Skeletal muscle tissue (tissue), 4 donors: ENCODE measurements around the gene ATP6V1F. TPM values are rescaled to one million over a fixed set of nuclear protein-coding genes. Genes with fewer than 3 reads are reported as not detected.

Experiments used
- H3K27ac ChIP-seq: one replicate; pipeline ENCODE4 v1.7.0; 2013; ENCODE audit warnings: mild to moderate bottlenecking, low read depth, low read length, inconsistent platforms
- H3K27me3 ChIP-seq, 3 donors: one replicate each; pipeline ENCODE4 v1.7.0; 2013; ENCODE audit warnings: low read length in 3 of 3; ENCODE audit not compliant: control insufficient read depth in 3 of 3, insufficient read depth in 3 of 3
- H3K36me3 ChIP-seq, 3 donors: one replicate each; pipeline ENCODE4 v1.7.0; 2013; ENCODE audit warnings: low read length in 3 of 3; ENCODE audit not compliant: control insufficient read depth in 3 of 3, insufficient read depth in 3 of 3
- H3K4me1 ChIP-seq, 3 donors: one replicate each; pipeline ENCODE4 v1.7.0; 2013; ENCODE audit warnings: low read length in 3 of 3, mild to moderate bottlenecking in 3 of 3; ENCODE audit not compliant: control insufficient read depth in 3 of 3, insufficient read depth in 3 of 3
- H3K4me3 ChIP-seq, 3 donors: one replicate each; pipeline ENCODE4 v1.7.0; 2013; ENCODE audit warnings: low read length in 3 of 3
- H3K9ac ChIP-seq, 3 donors: one replicate each; pipeline ENCODE4 v1.7.0; 2013; ENCODE audit warnings: low read length in 3 of 3, mild to moderate bottlenecking in 3 of 3, moderate library complexity in 2 of 3, low read depth in 1 of 3
- H3K9me3 ChIP-seq, 3 donors: one replicate each; pipeline ENCODE4 v1.7.0; 2013; ENCODE audit warnings: low read length in 3 of 3; ENCODE audit not compliant: control insufficient read depth in 3 of 3
- total RNA-seq: library from RNA; depleted of rRNA; stranded (reverse); fragments of >200 nt; gene quantifications from one replicate; pipeline ENCODE4 v1.2.3, GENCODE V29; 2014
- donor health status: Osteomylitis.

Gene ATP6V1F
- total RNA-seq, 1 donor from 2014 or later, result 66.3 TPM

GRCh38 chr7:128848289-128849155 is 14.1 kb upstream of the ATP6V1F start:
- Histone ChIP-seq H3K9ac (no peak overlapping the region), H3K4me3 (no peak overlapping the region), H3K9me3 (no peaks in the 10 kb centered on the region), H3K27ac (peak overlapping the region; percentile 50), H3K27me3 (no peaks in the 10 kb centered on the region), H3K4me1 (peaks cover 0 to 52% (median 37%) of the 10 kb centered on the region in 3 donors), H3K36me3 (peaks cover 95 to 99% (median 95%) of the 10 kb centered on the region in 3 donors)

GRCh38 chr7:128849156-128849515 is 13.5 kb upstream of the ATP6V1F start:
- peak overlapping the region; percentile 50 for H3K27ac ChIP-seq
- H3K4me3 ChIP-seq, result no peak overlapping the region
- no peaks in the 10 kb centered on the region for H3K27me3 ChIP-seq
- peaks cover 0 to 51% (median 31%) of the 10 kb centered on the region in 3 donors for H3K4me1 ChIP-seq
- H3K9me3 ChIP-seq, result no peaks in the 10 kb centered on the region
- peaks cover 95 to 99% (median 95%) of the 10 kb centered on the region in 3 donors for H3K36me3 ChIP-seq
- peak overlapping the region in 1 of 3 donors; percentile 40 for H3K9ac ChIP-seq

- Histone ChIP-seq H3K27ac (peak overlapping the region; percentile 50), H3K9ac (peak overlapping the region in 2 of 3 donors; percentile 50 to 57), H3K4me3 (no peak overlapping the region), H3K36me3 (peaks cover 95 to 99% (median 95%) of the 10 kb centered on the region in 3 donors), H3K27me3 (no peaks in the 10 kb centered on the region), H3K9me3 (no peaks in the 10 kb centered on the region), H3K4me1 (peaks cover 0 to 51% (median 34%) of the 10 kb centered on the region in 3 donors)
These were observed 12.7 kb upstream of the ATP6V1F start for GRCh38 chr7:128849804-128850490.

- H3K9ac ChIP-seq, result peak overlapping the region in 1 of 3 donors; percentile 40
- H3K4me3 ChIP-seq, result no peak overlapping the region
- H3K27ac ChIP-seq, result peak overlapping the region; percentile 66
- H3K4me1 ChIP-seq, result peaks cover 8 to 67% (median 50%) of the 10 kb centered on the region in 3 donors
- no peaks in the 10 kb centered on the region for H3K9me3 ChIP-seq
- H3K36me3 ChIP-seq, result peaks cover 90 to 99% (median 94%) of the 10 kb centered on the region in 3 donors
- H3K27me3 ChIP-seq, result no peaks in the 10 kb centered on the region
These were observed 10.0 kb upstream of the ATP6V1F start for GRCh38 chr7:128852537-128853254.

- peak overlapping the region in 1 of 3 donors; percentile 40 for H3K9ac ChIP-seq
- H3K27ac ChIP-seq, result peak overlapping the region; percentile 66
- peaks cover 13 to 73% (median 52%) of the 10 kb centered on the region in 3 donors for H3K4me1 ChIP-seq
- no peak overlapping the region for H3K4me3 ChIP-seq
- H3K9me3 ChIP-seq, result no peaks in the 10 kb centered on the region
- H3K36me3 ChIP-seq, result peaks cover 80 to 97% (median 90%) of the 10 kb centered on the region in 3 donors
- no peaks in the 10 kb centered on the region for H3K27me3 ChIP-seq
These were observed 8.9 kb upstream of the ATP6V1F start for GRCh38 chr7:128853799-128854198.

GRCh38 chr7:128854396-128854795 is 8.3 kb upstream of the ATP6V1F start:
- no peaks in the 10 kb centered on the region for H3K27me3 ChIP-seq
- H3K9me3 ChIP-seq, result no peaks in the 10 kb centered on the region
- H3K36me3 ChIP-seq, result peaks cover 75 to 92% (median 88%) of the 10 kb centered on the region in 3 donors
- H3K4me1 ChIP-seq, result peaks cover 19 to 78% (median 56%) of the 10 kb centered on the region in 3 donors
- no peak overlapping the region for H3K4me3 ChIP-seq
- no peak overlapping the region for H3K9ac ChIP-seq
- peak overlapping the region; percentile 66 for H3K27ac ChIP-seq

- Histone ChIP-seq H3K36me3 (peaks cover 64 to 81% (median 79%) of the 10 kb centered on the region in 3 donors), H3K4me1 (peaks cover 31 to 84% (median 64%) of the 10 kb centered on the region in 3 donors), H3K27me3 (no peaks in the 10 kb centered on the region), H3K27ac (peak overlapping the region; percentile 33), H3K9ac (no peak overlapping the region), H3K9me3 (no peaks in the 10 kb centered on the region), H3K4me3 (no peak overlapping the region)
These were observed 7.1 kb upstream of the ATP6V1F start for GRCh38 chr7:128855559-128855958.

- Histone ChIP-seq H3K9me3 (no peaks in the 10 kb centered on the region), H3K4me3 (no peak overlapping the region), H3K27ac (peak overlapping the region; percentile 36), H3K9ac (peak overlapping the region in 2 of 3 donors; percentile 23 to 57), H3K27me3 (no peaks in the 10 kb centered on the region), H3K36me3 (peaks cover 58 to 75% (median 73%) of the 10 kb centered on the region in 3 donors), H3K4me1 (peaks cover 37 to 86% (median 66%) of the 10 kb centered on the region in 3 donors)
These were observed 6.5 kb upstream of the ATP6V1F start for GRCh38 chr7:128856001-128856718.
